H1 (cell line): ENCODE results near the gene KLB. TPM values are rescaled to one million over a fixed set of nuclear protein-coding genes. Genes with fewer than 3 reads are reported as not detected.
A peak's percentile ranks its signal among the peaks of the same experiment; 100 is the strongest.

ENCODE experiments used
- CTCF ChIA-PET: fragments of 300-600 bp; sonication (Branson Sonifier 250); formaldehyde crosslinking; loops from one replicate; lab custom pipeline; 2021; ENCODE audit not compliant: partially characterized antibody; lab: Charles Lee
- POLR2A ChIA-PET: fragments of 300-600 bp; sonication (Branson Sonifier 250); formaldehyde crosslinking; loops from one replicate; lab custom pipeline; 2021; ENCODE audit warnings: inconsistent platforms; ENCODE audit not compliant: partially characterized antibody; lab: Charles Lee
- DNase-seq, 2 experiments: peaks; one replicate each; pipeline versions ENCODE4 v3.0.0 to v3.0.0-alpha.2; 2010 to 2022; ENCODE audit warnings: low spot score in 2 of 2, low read depth in 1 of 2, mixed read lengths in 1 of 2
- FAIRE-seq: peaks from 2 replicates; lab custom pipeline; 2011; peaks lifted over from hg19 to GRCh38; lab: Jason Lieb, UNC
- H2AFZ ChIP-seq: 2 replicates; pipeline ENCODE4 v1.8.1; 2012; ENCODE audit warnings: low read length, inconsistent platforms
- H2AK5ac ChIP-seq: 2 replicates; pipeline ENCODE4 v1.6.1; 2013; ENCODE audit warnings: low read depth, low read length
- H2BK120ac ChIP-seq: replicated peaks from 2 replicates; pipeline ENCODE3; 2013; ENCODE audit warnings: low read depth, low read length, inconsistent platforms
- H2BK12ac ChIP-seq: 2 replicates; pipeline ENCODE4 v1.6.1; 2013; ENCODE audit warnings: low read depth, low read length
- H2BK15ac ChIP-seq: 2 replicates; pipeline ENCODE4 v1.6.1; 2013; ENCODE audit warnings: low read length
- H2BK20ac ChIP-seq: 2 replicates; pipeline ENCODE4 v1.6.1; 2013; ENCODE audit warnings: low read length
- H2BK5ac ChIP-seq: 2 replicates; pipeline ENCODE4 v1.6.1; 2013; ENCODE audit warnings: low read depth, low read length
- H3K14ac ChIP-seq: 2 replicates; pipeline ENCODE4 v1.6.1; 2013; ENCODE audit warnings: inconsistent platforms; ENCODE audit not compliant: insufficient read length
- H3K18ac ChIP-seq: 2 replicates; pipeline ENCODE4 v1.6.1; 2013; ENCODE audit warnings: low read length; ENCODE audit errors: extremely low read depth
- H3K23ac ChIP-seq: 2 replicates; pipeline ENCODE4 v1.6.1; 2013; ENCODE audit warnings: inconsistent platforms; ENCODE audit not compliant: insufficient read length
- H3K23me2 ChIP-seq: 2 replicates; pipeline ENCODE4 v1.6.1; 2013; ENCODE audit warnings: low read depth, low read length
- H3K27ac ChIP-seq: 2 replicates; pipeline ENCODE4 v1.6.1; 2011; ENCODE audit warnings: low read depth, low read length, inconsistent platforms
- H3K27me3 ChIP-seq, 4 experiments: replicated peaks in 1 of 4; 1 replicate in 1 of 4; 2 replicates in 3 of 4; pipeline versions ENCODE4 v1.6.1 to v1.8.1; 2011 to 2013; ENCODE audit warnings: low read length in 3 of 4, mild to moderate bottlenecking in 3 of 4, inconsistent platforms in 2 of 4, mixed read lengths in 2 of 4, moderate library complexity in 1 of 4; ENCODE audit not compliant: control insufficient read depth in 3 of 4, insufficient read depth in 3 of 4; ENCODE audit errors: extremely low read depth in 1 of 4
- H3K36me3 ChIP-seq, 4 experiments: 2 replicates each; pipeline versions ENCODE4 v1.6.1 to v1.8.1; 2011 to 2013; ENCODE audit warnings: mild to moderate bottlenecking in 4 of 4, low read length in 3 of 4, moderate library complexity in 2 of 4, control low read depth in 1 of 4, inconsistent platforms in 1 of 4; ENCODE audit not compliant: insufficient read depth in 4 of 4, control insufficient read depth in 2 of 4
- H3K4ac ChIP-seq: replicated peaks from 2 replicates; pipeline ENCODE3; 2013; ENCODE audit warnings: low read length, low read depth, mixed read lengths, inconsistent platforms; ENCODE audit not compliant: insufficient read length
- H3K4me1 ChIP-seq, 4 experiments: replicated peaks in 1 of 4; 1 replicate in 1 of 4; 2 replicates in 3 of 4; pipeline versions ENCODE4 v1.6.1 to v1.8.1; 2011 to 2013; ENCODE audit warnings: low read length in 3 of 4, inconsistent platforms in 2 of 4, mixed read lengths in 1 of 4; ENCODE audit not compliant: insufficient read depth in 4 of 4, control insufficient read depth in 3 of 4
- H3K4me2 ChIP-seq, 2 experiments: 2 replicates each; pipeline versions ENCODE4 v1.6.1 to v1.8.1; 2011 to 2013; ENCODE audit warnings: low read depth in 2 of 2, low read length in 2 of 2, control low read depth in 1 of 2, inconsistent platforms in 1 of 2, mild to moderate bottlenecking in 1 of 2; ENCODE audit not compliant: insufficient read depth in 1 of 2
- H3K4me3 ChIP-seq, 4 experiments: fragments of 200-600, 300-600 bp in 1 of 4; sonication (generic), shearing (Covaris generic), sonication (Bioruptor Twin) in 1 of 4; 2 replicates each; pipeline versions ENCODE4 v1.5.1 to v1.8.1; 2011 to 2016; ENCODE audit warnings: low read length in 4 of 4, low read depth in 3 of 4, control low read depth in 2 of 4, inconsistent platforms in 2 of 4, mild to moderate bottlenecking in 2 of 4, mixed read lengths in 1 of 4, moderate library complexity in 1 of 4; ENCODE audit not compliant: insufficient read depth in 2 of 4; ENCODE audit errors: extremely low read depth in 1 of 4
- H3K56ac ChIP-seq: replicated peaks from 2 replicates; pipeline ENCODE3; 2013; ENCODE audit warnings: low read depth, mild to moderate bottlenecking, mixed read lengths, low read length, inconsistent platforms; ENCODE audit not compliant: insufficient read length
- H3K79me1 ChIP-seq: 2 replicates; pipeline ENCODE4 v1.6.1; 2013; ENCODE audit warnings: low read depth, low read length, control low read depth
- H3K79me2 ChIP-seq, 2 experiments: 2 replicates each; pipeline versions ENCODE4 v1.6.1 to v1.8.1; 2012 to 2013; ENCODE audit warnings: low read length in 2 of 2, mild to moderate bottlenecking in 2 of 2, inconsistent platforms in 1 of 2; ENCODE audit not compliant: insufficient read depth in 2 of 2, control insufficient read depth in 1 of 2
- H3K9ac ChIP-seq, 4 experiments: replicated peaks in 1 of 4; 1 replicate in 1 of 4; 2 replicates in 3 of 4; pipeline versions ENCODE4 v1.6.1 to v1.8.1; 2011 to 2013; ENCODE audit warnings: low read depth in 3 of 4, low read length in 3 of 4, control low read depth in 2 of 4, mild to moderate bottlenecking in 2 of 4, moderate library complexity in 2 of 4, inconsistent platforms in 1 of 4; ENCODE audit errors: extremely low read depth in 1 of 4
- H3K9me3 ChIP-seq, 2 experiments: 2 replicates each; pipeline versions ENCODE4 v1.6.1 to v1.8.1; 2012 to 2013; ENCODE audit warnings: mild to moderate bottlenecking in 2 of 2, moderate library complexity in 2 of 2, control low read depth in 1 of 2, inconsistent platforms in 1 of 2, low read depth in 1 of 2, low read length in 1 of 2, mixed read lengths in 1 of 2; ENCODE audit not compliant: insufficient read depth in 2 of 2
- H4K20me1 ChIP-seq, 2 experiments: replicated peaks in 1 of 2; 2 replicates each; pipeline versions ENCODE3 to v1.8.1; 2011 to 2013; ENCODE audit warnings: inconsistent platforms in 2 of 2, low read length in 2 of 2, mild to moderate bottlenecking in 1 of 2; ENCODE audit not compliant: insufficient read depth in 2 of 2, control insufficient read depth in 1 of 2
- H4K5ac ChIP-seq: 2 replicates; pipeline ENCODE4 v1.6.1; 2013; ENCODE audit warnings: low read length, low read depth, mixed read lengths, inconsistent platforms; ENCODE audit not compliant: insufficient read length
- H4K8ac ChIP-seq: 2 replicates; pipeline ENCODE4 v1.8.0; 2013; ENCODE audit warnings: mild to moderate bottlenecking, moderate library complexity, low read length, inconsistent platforms; ENCODE audit not compliant: insufficient read depth; ENCODE audit errors: extremely low read depth
- H4K91ac ChIP-seq: replicated peaks from 2 replicates; pipeline ENCODE3; 2013; ENCODE audit warnings: low read length, mixed read lengths, inconsistent platforms; ENCODE audit not compliant: insufficient read length
- ASH2L ChIP-seq: fragments of 200-600, 300-600 bp; sonication (generic); IDR thresholded peaks from one replicate; pipeline ENCODE4 v1.7.1; 2017; ENCODE audit warnings: low read length
- KDM4A ChIP-seq: IDR thresholded peaks from one replicate; pipeline ENCODE4 v1.7.1; 2012; ENCODE audit warnings: low read depth, mild to moderate bottlenecking, moderate library complexity, low read length, inconsistent platforms; ENCODE audit not compliant: severe bottlenecking
- POLR2A ChIP-seq, 2 experiments: IDR thresholded peaks; 1 replicate in 1 of 2; 2 replicates in 1 of 2; pipeline ENCODE4 v1.6.1; 2011; ENCODE audit warnings: low read depth in 2 of 2, low read length in 2 of 2, mild to moderate bottlenecking in 2 of 2; ENCODE audit errors: control extremely low read depth in 1 of 2
- RBBP5 ChIP-seq: IDR thresholded peaks from 2 replicates; pipeline ENCODE4 v1.7.1; 2012; ENCODE audit warnings: low read depth, mild to moderate bottlenecking, inconsistent platforms, low read length, moderate library complexity, borderline replicate concordance
- RFX5 ChIP-seq: IDR thresholded peaks from 2 replicates; pipeline ENCODE4 v1.6.1; 2011; ENCODE audit warnings: low read depth, low read length, improper control_type of control experiment, borderline replicate concordance
- YY1 ChIP-seq: IDR thresholded peaks from 2 replicates; pipeline ENCODE4 v1.6.1; 2011; ENCODE audit warnings: low read depth, mild to moderate bottlenecking, low read length
- ZNF274 ChIP-seq: IDR thresholded peaks from 2 replicates; pipeline ENCODE4 v1.7.0; 2012; ENCODE audit warnings: low read length, borderline replicate concordance; ENCODE audit errors: extremely low read depth
- WGBS, 2 experiments: shearing (Covaris generic) in 1 of 2; methylation state at CpG; one replicate each; pipeline versions ENCODE4 v1.1.6 to v1.1.7; 2013 to 2015; ENCODE audit warnings: low lambda C conversion rate in 2 of 2, mixed read lengths in 2 of 2, inconsistent platforms in 1 of 2, low coverage in 1 of 2, missing lambda C conversion rate in 1 of 2; ENCODE audit not compliant: insufficient replicate concordance in 2 of 2, insufficient coverage in 1 of 2, insufficient read length in 1 of 2; ENCODE audit errors: extremely low coverage in 1 of 2, missing lambda C conversion rate in 1 of 2; 5-methylcytosine and 5-hydroxymethylcytosine counted together
- polyA plus RNA-seq, 7 experiments: library from polyadenylated mRNA; depleted of rRNA in 3 of 7; stranded (reverse) in 5 of 7; unstranded in 2 of 7; fragments of >200 nt in 5 of 7; fragments of 200-250 nt in 2 of 7; gene quantifications; 1 replicate in 5 of 7; 2 replicates in 1 of 7; 4 replicates in 1 of 7; pipeline versions ENCODE4 v1.2.1 to v1.2.3, GENCODE V29; 2011 to 2013; ENCODE audit warnings: missing spikeins in 2 of 7, mixed read lengths in 2 of 7
- total RNA-seq: library from RNA; stranded (reverse); fragmentation: NEBNext Ultra II Directional; extraction: Animal tissue kit (Norgen Biotek cat#: 25700); gene quantifications from 2 replicates; pipeline ENCODE4 v1.2.1, GENCODE V29; 2021
- TF ChIP-seq, protein P1 (sequence below): IDR thresholded peaks from 2 replicates; pipeline ENCODE4 v1.6.1; 2012; ENCODE audit warnings: inconsistent platforms
- TF ChIP-seq, protein P2 (sequence below): IDR thresholded peaks from 2 replicates; pipeline ENCODE4 v1.6.1; 2012; ENCODE audit warnings: inconsistent platforms

KLB gene
- total and polyA plus RNA-seq, 2 of the 8 experiments (the other 6 are each of a cell fraction or from before 2014, with no cell fraction given): 0.03 TPM; not detected in 1

DNA sequence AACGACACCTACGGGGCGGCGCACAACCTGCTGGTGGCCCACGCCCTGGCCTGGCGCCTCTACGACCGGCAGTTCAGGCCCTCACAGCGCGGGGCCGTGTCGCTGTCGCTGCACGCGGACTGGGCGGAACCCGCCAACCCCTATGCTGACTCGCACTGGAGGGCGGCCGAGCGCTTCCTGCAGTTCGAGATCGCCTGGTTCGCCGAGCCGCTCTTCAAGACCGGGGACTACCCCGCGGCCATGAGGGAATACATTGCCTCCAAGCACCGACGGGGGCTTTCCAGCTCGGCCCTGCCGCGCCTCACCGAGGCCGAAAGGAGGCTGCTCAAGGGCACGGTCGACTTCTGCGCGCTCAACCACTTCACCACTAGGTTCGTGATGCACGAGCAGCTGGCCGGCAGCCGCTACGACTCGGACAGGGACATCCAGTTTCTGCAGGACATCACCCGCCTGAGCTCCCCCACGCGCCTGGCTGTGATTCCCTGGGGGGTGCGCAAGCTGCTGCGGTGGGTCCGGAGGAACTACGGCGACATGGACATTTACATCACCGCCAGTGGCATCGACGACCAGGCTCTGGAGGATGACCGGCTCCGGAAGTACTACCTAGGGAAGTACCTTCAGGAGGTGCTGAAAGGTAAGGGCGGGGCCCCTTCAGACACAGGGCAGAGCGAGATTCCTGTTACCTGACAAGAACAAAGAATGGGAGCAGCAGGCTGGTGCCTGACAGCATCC is 40.3 kb downstream of the KLB start:
- FAIRE-seq: peak; percentile 50
- peak overlapping the region; percentile 80 for H2BK5ac ChIP-seq
- ChIA-PET POLR2A (interaction anchor here (1.0 to 6.2 kb wide), 7 partner anchors 8 to 191 kb away, joined by 3 to 133 read pairs (median 4); partner anchors contain the start of genes LIAS, RFC1 and RPL9), CTCF (interaction anchor here (0.5 to 1.8 kb wide), 7 partner anchors 8 to 1049 kb away, joined by 3 to 8 read pairs (median 7); no protein-coding TSS in a partner anchor)
- H4K20me1 ChIP-seq: no peaks in the 10 kb centered on the region
- no peaks in the 10 kb centered on the region for H3K9me3 ChIP-seq
- peaks cover 8% of the 10 kb centered on the region; the same call in 1 of the 2 replicates for H3K23me2 ChIP-seq
- H3K4me1 ChIP-seq: peaks cover 0 to 7% (median 2%) of the 10 kb centered on the region in 4 experiments; a peak in 3 of 7 replicates
- DNase-seq: peak; percentile 74 to 80
- H3K79me2 ChIP-seq: no peaks in the 10 kb centered on the region
- H4K91ac ChIP-seq: peak overlapping the region; percentile 17
- H2BK20ac ChIP-seq: no peak overlapping the region
- H3K4me2 ChIP-seq: peak overlapping the region; percentile 62 to 77
- H3K27me3 ChIP-seq: no peaks in the 10 kb centered on the region; a peak in 1 of 7 replicates
- 16% methylated on average over 54 of the region's 61 CpGs; no CpG with 5 or more reads in 1 of the 2 experiments for WGBS, 2 experiments
- H2BK120ac ChIP-seq: no peak overlapping the region
- H3K79me1 ChIP-seq: no peaks in the 10 kb centered on the region
- H3K14ac ChIP-seq: no peak overlapping the region
- H2BK15ac ChIP-seq: no peak overlapping the region
- no peak overlapping the region for H3K27ac ChIP-seq
- H3K4me3 ChIP-seq: peak overlapping the region; percentile 46 to 63 (median 50)
- H3K56ac ChIP-seq: no peak overlapping the region
- no peak overlapping the region for H3K23ac ChIP-seq
- H3K18ac ChIP-seq: peak overlapping the region; percentile 42
- no peak overlapping the region for H2AK5ac ChIP-seq
- H4K8ac ChIP-seq: peak overlapping the region; percentile 81; the same call in 1 of the 2 replicates
- peak overlapping the region in 3 of 4 experiments; percentile 13 to 45 (median 43); a peak in 5 of 7 replicates for H3K9ac ChIP-seq
- H2AFZ ChIP-seq: peak overlapping the region; percentile 76
- peak overlapping the region; percentile 91 for H3K4ac ChIP-seq
- no peak overlapping the region; the same call in 1 of the 2 replicates for H2BK12ac ChIP-seq
- H4K5ac ChIP-seq: peak overlapping the region; percentile 12
- H3K36me3 ChIP-seq: peaks cover under 1 to 19% (median 5%) of the 10 kb centered on the region in 4 experiments; a peak in 7 of 8 replicates
- TF ChIP-seq KDM4A (peak; percentile 76), ASH2L (peak; percentile 40), YY1 (peak; percentile 45; the same call in 1 of the 2 replicates), POLR2A (IDR thresholded peaks at IDR 0.05; ENCODE audit: control extremely low read depth in 1 of 2, low read depth in 2 of 2, low read length in 2 of 2) (peak in 1 of 2 experiments; percentile 60; a peak in 1 of 3 replicates), RFX5 (0 out of 2 replicates have a peak, but pooled peaks have one; percentile 28), RBBP5 (peak; percentile 85; the same call in 1 of the 2 replicates), ZNF274 (no peak)
- TF ChIP-seq, protein P1, sequence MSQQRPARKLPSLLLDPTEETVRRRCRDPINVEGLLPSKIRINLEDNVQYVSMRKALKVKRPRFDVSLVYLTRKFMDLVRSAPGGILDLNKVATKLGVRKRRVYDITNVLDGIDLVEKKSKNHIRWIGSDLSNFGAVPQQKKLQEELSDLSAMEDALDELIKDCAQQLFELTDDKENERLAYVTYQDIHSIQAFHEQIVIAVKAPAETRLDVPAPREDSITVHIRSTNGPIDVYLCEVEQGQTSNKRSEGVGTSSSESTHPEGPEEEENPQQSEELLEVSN: peak; percentile 66
- TF ChIP-seq, protein P2, sequence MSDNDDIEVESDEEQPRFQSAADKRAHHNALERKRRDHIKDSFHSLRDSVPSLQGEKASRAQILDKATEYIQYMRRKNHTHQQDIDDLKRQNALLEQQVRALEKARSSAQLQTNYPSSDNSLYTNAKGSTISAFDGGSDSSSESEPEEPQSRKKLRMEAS: peak; percentile 88
